G401.6 (cell line): Measurements from ENCODE around the gene TRAF6.

ENCODE experiments used
- FAIRE-seq: peaks from 2 replicates; lab custom pipeline; 2012; peaks lifted over from hg19 to GRCh38; lab: Jason Lieb, UNC

The TRAF6 gene

GRCh38 chr11:36458129-36458915 lies 51.8 kb downstream of the TRAF6 start:
- FAIRE-seq, result no peak

DNA sequence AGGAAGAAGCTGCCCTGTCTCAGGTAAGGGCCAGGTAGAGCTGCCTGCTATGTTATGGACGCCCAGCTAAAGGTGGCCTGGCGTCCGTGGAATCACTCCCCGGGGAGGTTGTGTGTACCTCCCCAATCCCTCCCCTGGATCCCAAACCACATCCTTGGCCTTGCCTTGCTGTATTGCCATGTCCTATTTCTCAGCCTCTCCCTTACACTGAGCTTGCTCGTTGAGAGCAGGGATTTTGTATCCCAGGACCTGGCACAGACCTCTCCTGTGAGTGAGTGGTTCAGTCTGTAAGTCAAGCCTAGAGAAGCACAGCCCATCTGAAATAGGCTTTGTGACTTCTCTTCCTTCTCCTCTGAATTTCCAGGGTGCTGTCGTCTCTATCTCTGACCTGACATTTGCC lies 53.9 kb downstream of the TRAF6 start:
- no peak for FAIRE-seq

DNA sequence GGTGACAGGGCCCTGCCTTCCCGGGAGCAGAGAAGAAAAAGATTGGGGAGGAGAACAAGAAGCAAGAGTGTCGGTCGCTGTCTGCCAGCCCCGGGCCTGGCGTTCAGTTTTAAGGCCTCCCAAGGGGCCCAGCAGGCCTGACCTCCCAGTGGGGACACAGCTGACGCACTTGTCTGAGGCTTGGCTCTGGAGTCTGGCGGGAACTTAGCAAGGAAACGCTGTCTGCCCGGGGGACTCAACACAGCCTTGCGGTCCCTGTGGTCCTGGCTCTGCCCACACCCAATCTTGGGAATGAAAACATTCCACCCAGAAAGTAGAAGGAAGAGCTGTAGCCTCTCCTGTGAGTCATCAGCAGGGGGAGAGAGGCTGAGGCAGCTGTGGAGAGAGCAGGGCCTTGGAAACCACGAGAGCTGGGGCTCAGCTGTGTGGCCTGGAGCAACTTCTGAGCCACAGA lies 54.4 kb downstream of the TRAF6 start:
- no peak for FAIRE-seq

- FAIRE-seq, result no peak
Measured at GRCh38 chr11:36454941-36455631, 55.0 kb downstream of the TRAF6 start.

GRCh38 chr11:36454551-36454940 lies 55.5 kb downstream of the TRAF6 start:
- no peak for FAIRE-seq

DNA sequence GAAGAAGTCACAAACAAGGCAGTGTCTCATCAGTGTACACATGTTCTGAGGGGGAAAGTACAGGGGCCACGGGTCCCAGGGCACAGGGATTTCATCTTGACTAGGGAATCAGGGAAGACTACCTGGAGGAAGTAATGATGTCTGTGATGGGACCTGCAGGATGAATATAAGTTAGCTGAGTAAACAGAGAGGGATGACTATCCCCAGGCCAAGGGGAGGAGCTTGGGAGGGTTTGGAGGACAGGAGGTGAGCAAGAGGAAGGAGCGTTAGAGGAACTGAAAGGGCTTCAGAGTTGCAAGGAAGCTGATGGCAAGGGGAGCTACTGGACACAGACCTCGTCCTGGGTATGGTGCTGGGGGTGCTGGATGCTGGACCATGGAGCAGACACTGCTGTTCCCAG lies 56.4 kb downstream of the TRAF6 start:
- FAIRE-seq, result no peak

GRCh38 chr11:36452961-36453360 lies 57.1 kb downstream of the TRAF6 start:
- FAIRE-seq, result no peak

GRCh38 chr11:36452236-36452940 lies 57.7 kb downstream of the TRAF6 start:
- FAIRE-seq, result no peak

- no peak for FAIRE-seq
Measured at GRCh38 chr11:36451681-36452080, 58.4 kb downstream of the TRAF6 start.

DNA sequence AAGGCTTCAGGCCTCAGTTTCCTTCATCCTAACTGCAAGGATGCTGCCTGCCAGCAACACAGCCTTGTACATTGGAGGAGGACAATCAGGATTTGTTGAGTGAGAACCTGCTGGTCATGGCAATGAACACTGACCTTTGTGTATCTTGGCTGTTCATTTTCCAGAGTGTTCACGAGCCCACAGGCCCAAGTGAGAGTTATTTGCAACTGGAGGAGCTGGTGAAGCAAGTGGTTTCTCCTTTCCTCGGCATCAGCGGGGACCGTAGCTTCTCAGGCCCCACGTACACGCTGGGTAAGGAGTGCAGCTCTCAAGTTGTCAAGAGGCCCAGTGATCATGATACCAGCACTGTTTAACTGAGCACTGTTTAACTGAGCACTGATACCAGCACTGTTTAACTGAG lies 59.0 kb downstream of the TRAF6 start:
- no peak for FAIRE-seq

DNA sequence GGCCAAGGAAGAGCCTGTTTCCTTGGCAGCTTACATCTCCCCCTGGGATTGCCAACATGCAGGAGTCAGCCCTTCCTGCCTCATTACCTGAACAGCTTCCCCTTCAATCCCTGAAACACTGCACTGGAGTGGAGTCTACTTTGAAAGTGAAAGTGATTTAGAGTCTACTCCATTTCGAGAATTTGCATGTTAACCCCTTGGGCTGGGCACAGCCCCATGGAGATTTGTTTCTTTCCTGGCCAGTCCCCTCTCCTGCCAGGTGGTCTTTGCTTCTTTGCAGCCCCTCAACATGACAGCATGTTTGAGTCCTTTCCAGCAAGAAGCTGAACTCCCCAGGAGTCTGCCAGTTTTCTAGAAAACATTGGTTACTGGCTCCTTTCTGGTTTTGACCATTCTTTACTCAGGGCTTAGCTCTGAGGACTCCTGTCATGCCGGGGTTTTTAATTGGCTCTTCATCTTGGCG lies 59.9 kb downstream of the TRAF6 start:
- FAIRE-seq, result no peak

DNA sequence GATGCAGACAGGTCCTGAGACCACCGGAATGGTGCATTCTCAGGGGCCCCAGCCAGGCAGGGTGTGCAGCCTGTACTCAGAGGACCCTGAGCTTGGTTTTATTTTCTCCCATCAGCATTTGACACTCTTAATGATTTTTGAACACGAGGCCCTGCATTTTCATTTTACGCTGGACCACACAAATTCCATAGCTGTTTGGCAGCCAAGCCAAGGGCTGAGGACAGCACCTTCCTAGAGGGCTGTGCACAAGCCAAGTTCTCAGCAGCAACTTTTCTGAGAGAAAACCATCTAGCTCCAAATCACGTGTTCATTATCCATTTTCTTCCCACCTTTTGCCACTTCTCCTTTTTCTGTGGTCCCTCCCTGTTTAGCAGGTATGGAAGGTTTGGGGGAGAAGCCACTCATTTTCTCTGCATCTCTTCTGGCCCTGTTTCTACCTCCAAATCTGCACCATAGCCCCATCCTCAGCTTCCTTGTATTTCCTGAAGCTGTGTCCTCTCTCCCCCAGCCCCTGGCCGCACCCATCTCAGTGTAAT lies 60.4 kb downstream of the TRAF6 start:
- no peak for FAIRE-seq

- no peak for FAIRE-seq
Measured at GRCh38 chr11:36447947-36448346, 62.1 kb downstream of the TRAF6 start.

DNA sequence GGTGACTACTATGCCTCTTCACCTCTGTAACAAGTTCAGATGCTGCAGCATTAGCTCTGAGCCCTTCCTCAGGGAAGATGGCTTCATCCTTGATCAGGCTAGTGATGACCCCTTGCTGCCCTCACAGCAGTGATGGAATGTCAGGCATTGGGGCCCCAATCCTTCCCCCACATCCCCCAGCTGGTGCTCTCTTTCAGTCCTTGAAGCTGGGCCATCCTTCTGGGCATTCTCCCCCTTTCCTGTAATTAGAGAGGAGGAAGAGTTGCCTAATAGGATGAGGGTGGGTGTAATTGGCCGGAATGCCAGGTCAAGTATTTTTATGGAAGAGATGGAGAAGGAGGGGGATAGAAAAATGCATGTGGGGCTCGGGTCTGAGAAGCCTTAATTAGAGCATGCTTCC lies 62.6 kb downstream of the TRAF6 start:
- no peak for FAIRE-seq

GRCh38 chr11:36446135-36446534 lies 63.9 kb downstream of the TRAF6 start:
- no peak for FAIRE-seq

- no peak for FAIRE-seq
Measured at GRCh38 chr11:36443661-36444060, 66.4 kb downstream of the TRAF6 start.

DNA sequence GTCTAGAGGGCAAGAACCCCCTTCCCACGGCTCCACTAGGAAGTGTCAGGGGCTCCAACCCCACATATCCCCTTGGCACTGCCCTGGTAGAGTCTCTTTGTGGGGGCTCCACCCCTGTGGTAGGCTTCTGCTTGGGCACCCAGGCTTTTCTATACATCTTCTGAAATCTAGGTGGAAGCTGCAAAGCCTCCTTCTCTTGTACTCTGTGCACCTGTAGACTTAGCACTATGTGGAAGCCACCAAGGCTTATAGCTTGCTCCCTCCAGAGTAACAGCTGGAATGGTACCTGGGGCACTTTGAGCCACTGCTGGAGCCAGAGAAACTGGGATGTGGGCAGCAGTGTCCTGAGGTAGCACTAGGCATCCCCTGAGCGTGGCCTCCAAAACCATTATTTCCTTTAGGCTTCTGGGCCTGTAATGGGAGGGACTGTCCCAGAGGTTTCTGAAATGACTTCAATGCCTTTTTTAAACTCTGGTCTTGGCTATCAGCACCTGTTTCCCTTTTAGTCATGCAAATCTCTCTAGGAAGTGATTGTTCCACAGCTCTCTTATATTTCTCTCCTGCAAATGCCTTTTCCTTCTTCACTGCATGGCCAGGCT lies 68.4 kb downstream of the TRAF6 start:
- FAIRE-seq, result no peak

GRCh38 chr11:36438126-36438525 lies 71.9 kb downstream of the TRAF6 start:
- no peak for FAIRE-seq

DNA sequence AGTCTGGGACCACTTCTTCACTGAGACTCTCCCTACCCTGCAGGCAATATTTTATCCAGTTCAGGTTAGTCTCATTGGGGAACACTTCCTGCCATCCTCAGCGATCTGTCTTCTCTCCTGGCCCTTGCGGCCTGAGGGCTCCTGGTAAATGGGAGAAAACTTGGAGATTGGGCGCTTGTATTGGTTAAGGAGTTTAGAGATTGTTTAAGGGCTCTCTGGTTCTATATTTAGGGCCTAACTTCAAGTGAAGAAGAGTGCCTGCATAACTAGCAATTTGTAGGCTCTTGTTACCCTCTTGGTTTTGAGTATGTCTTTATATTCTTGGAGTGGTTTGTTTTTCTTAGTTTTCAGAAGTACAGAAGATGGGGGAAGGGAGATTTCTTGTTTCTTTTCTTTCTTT lies 72.7 kb downstream of the TRAF6 start:
- no peak for FAIRE-seq
